GM21786 (cell line): ENCODE data around the gene WFIKKN1.
"Not testable (repeated sequence)": the region's sequence is repeated elsewhere in the genome, so short reads cannot be mapped to it uniquely, and the experiment has no call there.

Experiments
- ATAC-seq: cut with Tn5 transposase; IDR thresholded peaks from one replicate; pipeline ENCODE4 v1.9.1; 2021; ENCODE audit not compliant: unreplicated experiment

WFIKKN1 gene

GRCh38 chr16:593807-594206 lies 37.0 kb upstream of the WFIKKN1 start:
- no peak for ATAC-seq

- no peak for ATAC-seq
Measured at GRCh38 chr16:595094-595528, 35.7 kb upstream of the WFIKKN1 start.

GRCh38 chr16:595942-596735 lies 34.6 kb upstream of the WFIKKN1 start:
- no peak for ATAC-seq

GRCh38 chr16:596736-597060 lies 34.1 kb upstream of the WFIKKN1 start:
- ATAC-seq = no peak

- not testable (repeated sequence) for ATAC-seq
Measured at GRCh38 chr16:597655-598054, 33.1 kb upstream of the WFIKKN1 start.

GRCh38 chr16:598823-599739 lies 31.7 kb upstream of the WFIKKN1 start:
- no peak for ATAC-seq

- ATAC-seq = no peak
Measured at GRCh38 chr16:600781-601180, 30.0 kb upstream of the WFIKKN1 start.

GRCh38 chr16:603933-604332 lies 26.9 kb upstream of the WFIKKN1 start:
- no peak for ATAC-seq

GRCh38 chr16:606656-607307 lies 24.0 kb upstream of the WFIKKN1 start:
- ATAC-seq = no peak

- no peak for ATAC-seq
Measured at GRCh38 chr16:608019-608418, 22.8 kb upstream of the WFIKKN1 start.

- no peak for ATAC-seq
Measured at GRCh38 chr16:609316-609715, 21.5 kb upstream of the WFIKKN1 start.

GRCh38 chr16:609984-610383 lies 20.8 kb upstream of the WFIKKN1 start:
- no peak for ATAC-seq

- ATAC-seq = no peak
Measured at GRCh38 chr16:610513-611381, 20.0 kb upstream of the WFIKKN1 start.

- ATAC-seq = no peak
Measured at GRCh38 chr16:615122-615521, 15.7 kb upstream of the WFIKKN1 start.

- no peak for ATAC-seq
Measured at GRCh38 chr16:616733-617586, 13.8 kb upstream of the WFIKKN1 start.

GRCh38 chr16:617855-618254 lies 12.9 kb upstream of the WFIKKN1 start:
- no peak for ATAC-seq

- no peak for ATAC-seq
Measured at GRCh38 chr16:619476-620100, 11.2 kb upstream of the WFIKKN1 start.

GRCh38 chr16:620700-621525 lies 9.9 kb upstream of the WFIKKN1 start:
- no peak for ATAC-seq
